ENCODE measurements around the gene PRELP.

PRELP gene

DNA sequence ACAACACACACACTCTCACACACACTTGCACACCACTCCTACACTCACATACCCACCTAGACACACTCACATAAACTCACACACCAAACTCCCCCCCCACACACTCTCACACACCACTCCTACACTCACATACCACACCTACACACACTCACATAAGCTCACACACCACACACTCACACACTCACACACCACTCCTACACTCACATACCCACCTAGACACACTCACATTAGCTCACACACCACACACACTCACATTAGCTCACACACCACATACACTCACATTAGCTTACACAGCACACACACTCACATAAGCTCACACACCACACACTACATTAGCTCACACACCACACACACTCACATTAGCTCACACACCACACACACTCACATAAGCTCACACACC is 51.4 kb downstream of the PRELP start:
- DNase-seq: no peak

DNA sequence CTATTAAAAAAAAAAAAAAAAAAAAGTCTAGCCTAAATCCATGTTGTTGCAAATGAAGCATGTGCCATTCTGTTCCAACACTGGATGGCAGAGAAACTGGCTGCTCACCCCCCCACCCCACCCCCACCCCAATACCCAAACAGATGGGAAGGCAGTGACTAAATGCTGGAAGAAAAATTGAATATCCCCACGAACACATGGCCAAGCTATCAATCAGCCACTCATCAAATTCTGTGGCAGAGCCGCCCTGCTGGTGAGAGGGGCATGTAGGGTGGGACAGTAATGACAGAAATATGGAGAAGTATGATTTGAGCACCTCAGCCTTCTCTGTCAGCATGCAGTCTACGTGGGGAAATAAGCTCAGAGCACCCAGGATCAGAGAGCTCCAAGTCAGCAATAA is 52.5 kb downstream of the PRELP start:
- DNase-seq: no peak

DNA sequence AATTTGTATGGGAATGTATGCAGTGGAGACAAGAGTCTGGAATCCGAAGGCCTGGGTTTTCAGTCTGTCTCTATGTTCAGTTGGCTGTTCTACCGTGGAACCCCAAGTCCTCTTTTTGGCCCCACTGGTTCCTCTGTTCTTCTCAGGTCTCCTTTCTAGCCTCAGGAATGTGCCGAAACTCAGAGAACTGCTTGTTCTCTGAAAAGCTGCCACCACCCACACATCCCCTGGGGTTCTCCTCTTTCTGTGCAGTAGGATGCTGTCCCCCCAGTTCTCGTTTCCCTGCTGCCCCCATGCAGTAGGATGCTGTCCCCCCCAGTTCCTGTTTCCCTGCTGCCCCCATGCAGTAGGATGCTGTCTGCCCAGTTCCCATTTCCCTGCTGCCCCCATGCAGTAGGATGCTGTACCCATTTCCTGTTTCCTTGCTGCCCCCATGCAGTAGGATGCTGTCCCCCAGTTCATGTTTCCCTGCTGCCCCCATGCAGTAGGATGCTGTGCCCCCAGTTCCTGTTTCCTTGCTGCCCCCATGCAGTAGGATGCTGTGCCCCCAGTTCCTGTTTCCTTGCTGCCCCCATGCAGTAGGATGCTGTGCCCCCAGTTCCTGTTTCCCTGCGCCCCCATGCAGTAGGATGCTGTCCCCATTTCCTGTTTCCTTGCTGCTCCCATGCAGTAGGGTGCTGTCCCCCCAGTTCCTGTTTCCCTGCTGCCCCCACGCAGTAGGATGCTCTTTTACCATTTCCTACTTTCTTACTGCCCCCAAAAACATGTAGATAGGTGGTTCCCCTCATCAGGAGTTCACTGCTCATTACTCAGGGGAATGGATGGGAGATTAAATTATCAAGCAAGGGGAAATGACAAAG is 53.6 kb downstream of the PRELP start:
- DNase-seq: no peak

DNA sequence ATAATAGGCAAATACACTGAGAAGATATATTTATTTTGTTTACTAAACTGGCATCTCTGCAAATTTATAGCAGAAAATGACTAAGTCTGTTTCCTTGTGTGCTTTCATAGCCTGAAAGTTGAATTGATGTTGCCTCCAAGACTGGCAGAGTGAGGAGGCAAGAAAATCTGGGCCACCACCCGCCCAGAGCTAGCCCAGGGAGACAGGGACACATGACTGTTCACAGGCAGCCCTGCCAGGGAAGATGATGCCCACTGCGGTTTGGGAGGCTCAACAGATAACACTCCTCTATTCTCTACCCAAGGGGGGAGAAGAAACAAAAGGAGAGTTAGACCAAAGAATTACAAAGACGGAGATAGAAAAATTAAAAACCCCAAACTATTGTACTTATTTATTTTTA is 55.5 kb downstream of the PRELP start:
- DNase-seq: no peak

DNA sequence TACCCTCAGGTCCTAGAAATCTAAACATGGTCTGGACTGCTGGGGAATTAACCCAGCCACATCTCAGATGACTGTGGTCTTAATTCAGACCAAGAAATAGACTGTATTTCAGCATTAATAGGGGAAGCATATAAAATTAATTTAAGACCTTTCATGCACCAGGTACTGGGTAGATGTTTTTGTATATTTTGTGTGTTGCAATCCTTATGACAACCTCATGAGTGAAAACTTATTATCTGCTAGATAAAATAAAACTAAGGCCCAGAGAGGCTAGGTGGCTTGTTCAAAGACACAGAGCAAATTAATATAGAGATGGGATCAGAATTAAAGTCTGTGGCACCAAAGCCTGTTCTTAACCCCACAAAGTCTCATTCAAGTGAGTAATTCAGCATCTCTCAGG is 58.4 kb downstream of the PRELP start:
- no peak for DNase-seq

DNA sequence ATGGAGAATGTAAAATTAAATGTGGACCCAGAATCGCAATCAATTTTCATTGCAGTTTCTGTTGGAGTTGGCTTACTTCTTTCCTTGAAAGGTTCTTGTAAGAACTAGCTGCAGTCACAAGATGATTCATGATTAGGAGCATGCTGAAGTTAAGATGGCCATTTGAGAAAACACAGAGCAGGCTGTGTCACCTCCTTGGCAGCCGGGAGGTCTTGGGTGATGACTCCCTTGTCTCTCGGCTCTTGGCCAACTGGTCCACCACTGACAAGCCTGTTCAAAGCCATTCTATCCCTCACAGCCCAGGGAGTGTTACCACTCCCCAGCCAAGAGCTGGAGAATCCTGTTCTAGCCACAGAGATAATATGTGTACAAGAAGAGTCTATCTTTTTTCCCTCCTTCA is 58.9 kb downstream of the PRELP start:
- DNase-seq: peak in 1 of 2 experiments; percentile 17

DNA sequence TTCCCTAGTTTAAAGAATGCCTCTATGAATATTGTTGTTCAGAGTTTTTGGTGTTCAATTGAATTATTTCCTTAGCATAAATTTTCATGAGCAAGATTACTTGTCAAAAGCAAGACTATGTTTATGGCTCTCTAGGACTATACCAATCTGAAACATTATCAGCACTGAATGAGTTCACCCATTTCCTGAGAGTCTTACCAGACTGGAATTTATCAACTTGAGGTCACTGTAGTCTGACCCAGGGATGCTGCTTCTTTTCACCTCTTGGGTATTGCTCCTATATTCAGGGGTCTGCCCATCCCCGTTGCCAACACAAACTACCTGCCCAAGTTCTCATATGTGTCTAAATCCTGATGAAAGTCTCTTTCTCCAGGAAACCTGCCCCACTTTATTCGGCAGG is 61.0 kb downstream of the PRELP start:
- no peak for DNase-seq

DNA sequence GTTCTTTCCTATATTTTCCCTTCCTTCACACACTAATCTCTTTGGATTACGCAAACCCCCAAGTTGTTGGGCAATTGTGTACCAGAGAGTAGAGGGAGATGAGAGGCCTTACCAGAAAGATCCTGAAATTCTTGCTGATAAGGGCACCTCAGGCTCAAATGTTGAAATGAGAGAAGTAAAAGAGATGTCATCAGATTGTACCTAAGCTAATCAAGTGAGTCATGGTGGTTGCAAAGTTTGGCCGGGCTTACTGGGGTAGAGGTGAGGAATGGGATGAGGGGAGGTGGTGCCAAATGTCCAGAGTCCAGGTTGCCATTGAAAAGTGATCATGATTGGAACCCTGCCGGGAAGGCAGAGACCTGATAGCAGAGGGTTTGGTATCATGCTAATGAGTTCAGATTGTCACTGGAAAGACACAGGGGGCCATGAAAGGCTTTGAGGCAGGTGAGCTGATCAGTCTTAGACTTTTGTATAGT is 61.4 kb downstream of the PRELP start:
- no peak for DNase-seq

DNA sequence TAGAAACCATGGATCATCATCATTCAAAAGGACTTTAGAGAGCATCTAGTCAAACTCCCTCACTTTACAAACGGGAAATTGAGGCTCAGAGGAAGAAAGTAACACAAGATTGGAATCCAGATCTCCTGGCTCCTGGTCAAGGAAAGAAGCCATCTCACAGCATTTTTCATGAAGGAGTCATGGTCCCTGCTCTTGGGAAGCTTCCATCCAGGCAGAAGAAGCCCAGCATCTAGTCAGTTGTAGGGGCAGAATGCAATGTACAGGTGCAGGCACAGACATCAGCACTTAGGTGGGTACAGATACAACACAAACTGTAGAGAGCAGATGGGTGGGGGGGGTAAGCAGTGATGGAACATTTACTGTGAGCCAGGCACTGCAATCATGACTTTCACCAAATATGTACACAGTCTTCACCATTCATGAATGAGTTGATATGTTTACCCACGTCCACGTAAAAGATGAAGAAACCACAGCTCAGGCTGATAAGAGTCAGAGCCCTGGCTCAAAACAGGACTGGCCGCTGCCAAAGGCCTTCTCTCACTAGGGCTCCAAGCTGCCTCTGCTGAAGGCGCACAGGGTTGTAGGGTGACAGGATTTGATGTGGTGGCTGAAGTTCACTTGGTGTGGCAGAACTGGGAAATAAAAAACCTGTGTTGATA is 62.3 kb downstream of the PRELP start:
- no peak for DNase-seq

DNA sequence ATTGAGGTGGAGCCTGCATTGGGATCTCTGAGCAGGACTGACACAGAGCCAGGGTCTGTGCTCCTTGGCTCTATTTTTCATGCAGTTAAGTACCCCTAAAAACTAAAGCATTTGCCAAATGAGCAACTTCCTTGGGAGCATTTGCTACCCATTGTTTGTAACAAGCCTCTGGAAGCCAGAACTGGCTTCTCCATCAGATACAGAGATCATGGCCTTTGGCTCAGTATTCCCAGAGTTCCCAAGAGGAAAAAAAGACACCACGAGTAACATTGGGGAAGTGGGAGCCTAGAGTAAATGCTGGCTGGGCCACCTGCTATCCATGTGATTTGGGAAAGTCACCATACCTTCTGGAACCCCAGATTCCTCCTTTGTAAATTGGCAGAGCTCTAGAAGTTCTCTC is 63.1 kb downstream of the PRELP start:
- DNase-seq: no peak

DNA sequence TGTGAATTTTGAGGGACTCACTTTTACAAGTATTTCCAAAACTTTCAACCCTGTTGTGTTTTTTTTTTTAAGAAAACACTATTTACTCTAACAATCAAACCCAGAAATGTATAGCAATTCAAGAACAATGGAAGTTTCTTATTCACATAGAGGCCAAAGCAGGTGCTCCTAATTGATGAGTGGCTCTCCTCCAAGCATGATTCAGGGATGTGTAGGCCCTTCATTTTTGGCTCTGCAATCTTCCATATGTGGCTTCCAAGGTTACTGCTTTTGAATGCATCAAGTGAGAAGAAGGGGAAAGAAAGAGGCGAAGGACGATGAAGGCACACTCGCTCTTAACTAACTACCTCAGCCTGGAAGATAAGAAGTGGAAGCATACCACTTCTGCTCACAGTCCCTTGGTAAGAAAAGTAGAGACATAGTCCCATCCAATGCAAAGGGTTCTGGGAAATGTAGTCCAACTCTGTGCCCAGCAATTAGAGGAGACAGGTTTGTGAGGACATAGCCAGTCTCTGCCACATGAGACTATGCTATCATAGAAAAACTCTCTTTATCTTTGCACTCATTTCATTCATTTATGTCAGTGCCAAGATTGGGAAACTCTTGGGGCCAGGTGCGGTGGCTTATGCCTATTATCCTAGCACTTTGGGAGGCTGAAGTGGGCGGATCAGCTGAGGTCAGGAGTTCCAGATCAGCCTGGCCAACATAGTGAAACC is 64.4 kb downstream of the PRELP start:
- no peak for DNase-seq
